Measurements from ENCODE around the gene OR51T1. TPM values are rescaled to one million over a fixed set of nuclear protein-coding genes. Genes with fewer than 3 reads are reported as not detected.
"Not testable (repeated sequence)": the region's sequence is repeated elsewhere in the genome, so short reads cannot be mapped to it uniquely, and the experiment has no call there.

OR51T1 gene, protein sequence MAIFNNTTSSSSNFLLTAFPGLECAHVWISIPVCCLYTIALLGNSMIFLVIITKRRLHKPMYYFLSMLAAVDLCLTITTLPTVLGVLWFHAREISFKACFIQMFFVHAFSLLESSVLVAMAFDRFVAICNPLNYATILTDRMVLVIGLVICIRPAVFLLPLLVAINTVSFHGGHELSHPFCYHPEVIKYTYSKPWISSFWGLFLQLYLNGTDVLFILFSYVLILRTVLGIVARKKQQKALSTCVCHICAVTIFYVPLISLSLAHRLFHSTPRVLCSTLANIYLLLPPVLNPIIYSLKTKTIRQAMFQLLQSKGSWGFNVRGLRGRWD
- not detected for total RNA-seq

GRCh38 chr11:4881860-4882500, at the start of gene OR51T1:
Gene OR51T1 (plus strand): TSS chr11:4881900. CDS start chr11:4881900, 0 bp downstream.
- no peak for DNase-seq

DNA sequence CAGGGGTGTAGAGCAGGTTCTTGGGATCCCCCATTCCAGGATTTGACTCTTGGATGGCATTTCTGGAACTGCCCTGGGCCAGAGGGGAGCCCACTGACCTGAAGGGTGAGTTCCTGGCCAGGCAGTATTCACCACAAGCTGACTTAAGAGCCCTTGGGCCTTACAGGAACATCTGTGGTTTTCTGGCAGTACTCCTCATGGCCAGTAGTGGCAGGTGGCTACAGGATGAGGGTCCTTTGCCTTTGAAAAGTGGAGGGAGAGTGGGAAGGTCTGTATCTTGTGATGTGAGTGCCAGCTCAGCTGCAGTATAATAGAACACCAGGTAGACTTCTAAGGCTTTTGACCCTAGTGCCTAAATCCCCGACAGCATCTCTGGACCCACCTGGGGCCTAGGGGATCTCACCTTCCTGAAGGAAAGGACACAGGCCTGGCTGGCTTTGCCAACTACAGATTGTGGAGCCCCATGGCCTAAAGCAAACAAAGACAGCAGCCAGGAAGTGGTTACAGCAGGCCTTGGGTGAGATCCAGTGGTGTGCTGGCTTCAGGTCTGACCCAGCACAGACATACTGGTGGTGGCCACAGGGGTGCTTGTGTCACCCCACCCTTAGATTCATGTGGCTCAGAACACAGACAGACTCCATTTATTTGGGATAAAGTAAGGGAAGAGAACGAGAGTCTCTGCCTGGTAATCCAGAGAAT, 41.7 kb upstream of the OR51T1 start:
- DNase-seq, result no peak

DNA sequence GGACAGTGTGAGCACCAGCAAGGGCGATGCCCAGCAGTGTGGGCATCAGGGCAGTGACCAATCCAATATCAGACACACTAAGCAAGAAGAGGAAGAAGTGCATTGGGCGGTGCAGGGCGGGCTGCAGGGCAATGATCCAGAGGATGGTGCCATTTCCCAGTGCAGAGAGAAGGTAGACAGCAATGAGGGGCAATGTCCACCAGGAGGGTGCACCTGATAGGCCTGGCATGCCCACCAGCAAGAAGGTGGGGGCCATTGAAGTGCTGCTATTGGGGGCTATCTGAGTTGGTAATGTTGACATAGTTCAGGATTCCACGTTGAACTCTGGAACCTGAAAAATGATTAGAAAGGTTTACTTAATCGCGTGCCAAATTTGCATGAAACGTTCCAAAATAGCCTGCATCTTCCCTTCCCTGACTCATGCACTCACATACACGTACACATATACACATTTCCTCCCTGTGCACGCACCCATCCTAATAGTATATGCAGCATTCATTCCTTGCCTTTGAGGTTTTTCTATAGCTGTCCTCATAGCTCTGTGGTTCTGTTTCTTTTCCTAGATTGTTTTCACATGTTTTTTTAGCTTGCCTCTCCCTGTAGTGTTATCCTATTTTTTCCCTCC, 32.7 kb upstream of the OR51T1 start, which contains the start of gene OR51S1:
Gene OR51S1 (minus strand): TSS at position 301 of the 625 bp plus-strand sequence. CDS start 0 bp downstream, at position 301.
- DNase-seq, result no peak

DNA sequence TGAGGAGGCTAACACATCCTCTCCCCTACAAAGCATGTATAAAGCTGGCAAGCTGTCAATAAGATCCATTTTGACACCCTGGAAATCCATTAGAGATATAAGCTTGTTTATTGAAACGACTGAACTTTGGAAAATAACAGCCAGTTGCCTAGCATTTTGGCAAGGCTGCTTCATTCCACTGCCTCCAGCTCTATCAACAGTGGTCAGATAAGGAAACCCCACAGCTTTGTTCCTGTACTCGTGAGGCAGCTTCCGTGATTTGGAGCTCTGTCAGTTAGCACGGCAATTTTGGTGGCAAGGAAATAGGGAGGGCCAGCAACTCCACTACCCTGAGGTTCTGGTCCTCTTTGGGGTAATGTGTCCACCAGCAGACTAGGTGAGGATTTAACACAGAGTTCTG, 30.7 kb upstream of the OR51T1 start:
- no peak for DNase-seq

- DNase-seq, result not testable (repeated sequence)
Observed at GRCh38 chr11:4854286-4854685, 27.4 kb upstream of the OR51T1 start.

DNA sequence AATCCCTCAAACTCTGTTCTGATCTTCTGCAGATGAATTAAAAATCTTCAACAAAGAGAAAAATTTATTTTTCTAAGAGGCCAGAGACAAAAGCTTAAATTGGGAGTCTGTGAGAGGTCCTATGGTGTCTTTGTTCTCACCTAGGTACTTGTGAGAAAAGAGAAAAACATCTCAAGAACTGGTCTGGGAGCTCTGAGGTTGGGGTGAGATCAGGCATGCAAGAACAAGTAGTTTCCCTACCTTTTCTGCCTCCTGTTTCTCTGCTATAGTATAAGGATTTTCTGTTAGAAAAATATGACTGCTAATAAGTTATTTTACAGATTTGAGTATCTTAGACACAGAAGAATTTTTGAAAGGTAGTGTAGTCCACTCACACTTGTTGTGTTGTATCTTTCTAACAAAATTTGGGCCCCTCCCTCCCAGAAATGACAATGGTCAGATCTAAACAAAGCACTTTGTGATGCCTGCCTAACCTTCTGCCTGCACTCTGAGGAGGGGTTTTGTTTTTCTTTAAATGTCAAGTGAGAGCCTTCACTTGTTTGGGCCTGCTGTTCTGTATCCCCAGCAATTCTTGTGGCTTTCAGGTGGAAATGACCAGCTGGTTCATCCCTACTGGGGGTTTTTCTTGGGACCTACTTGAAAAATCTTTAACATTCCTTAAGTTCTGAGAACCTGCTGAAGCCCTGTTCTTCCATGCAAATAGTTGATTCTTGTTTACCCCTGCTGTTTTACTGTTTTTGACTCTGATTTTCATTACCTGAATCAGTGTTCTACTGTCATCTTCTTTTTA, 19.1 kb upstream of the OR51T1 start:
- DNase-seq, result no peak

DNA sequence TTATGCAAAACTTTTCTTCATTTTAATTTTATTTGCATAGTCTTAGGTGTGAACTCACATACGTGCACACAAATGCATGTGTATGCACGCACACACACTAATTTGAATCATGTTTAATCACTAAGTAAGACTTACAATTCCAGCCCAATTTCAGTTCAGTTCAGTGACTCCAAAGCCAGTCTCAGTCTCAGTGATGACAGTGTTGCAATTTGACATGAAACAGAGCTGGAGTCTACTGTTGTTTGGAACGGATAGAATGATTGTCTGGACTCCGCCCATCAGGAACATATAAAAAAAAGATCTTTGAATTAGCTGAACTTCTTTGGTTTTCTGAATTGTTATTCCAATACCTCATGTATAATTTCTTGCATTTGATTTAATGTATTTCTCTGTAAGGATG, 17.8 kb upstream of the OR51T1 start:
- DNase-seq, result no peak

DNA sequence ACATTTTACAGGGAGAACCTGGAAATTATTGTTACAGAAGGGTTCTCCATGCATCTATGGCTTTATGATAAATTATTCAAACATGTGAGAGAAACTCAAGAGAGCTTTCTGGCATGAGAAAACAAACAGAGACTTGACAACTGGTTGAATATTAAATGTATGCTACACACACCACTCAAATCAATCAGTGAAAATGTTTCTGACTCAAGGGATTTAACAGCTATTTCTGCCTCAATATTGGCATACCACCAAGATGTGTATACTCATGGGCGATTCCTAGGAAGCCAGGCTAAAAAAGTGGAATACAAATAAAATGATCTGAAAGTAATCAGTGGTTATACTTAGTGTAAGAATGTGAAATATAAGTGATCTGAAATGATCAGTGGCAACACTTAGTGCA, 15.8 kb upstream of the OR51T1 start:
- no peak for DNase-seq

- no peak for DNase-seq
Observed at GRCh38 chr11:4881188-4881587, 512 bp upstream of the OR51T1 start.

DNA sequence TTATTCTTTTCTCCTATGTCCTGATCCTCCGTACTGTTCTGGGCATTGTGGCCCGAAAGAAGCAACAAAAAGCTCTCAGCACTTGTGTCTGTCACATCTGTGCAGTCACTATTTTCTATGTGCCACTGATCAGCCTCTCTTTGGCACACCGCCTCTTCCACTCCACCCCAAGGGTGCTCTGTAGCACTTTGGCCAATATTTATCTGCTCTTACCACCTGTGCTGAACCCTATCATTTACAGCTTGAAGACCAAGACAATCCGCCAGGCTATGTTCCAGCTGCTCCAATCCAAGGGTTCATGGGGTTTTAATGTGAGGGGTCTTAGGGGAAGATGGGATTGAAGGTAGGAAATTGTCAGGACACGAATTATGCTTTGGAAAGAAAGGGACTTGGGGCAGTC, 843 bp downstream of the OR51T1 start:
- DNase-seq, result no peak

GRCh38 chr11:4884361-4884760, 2.7 kb downstream of the OR51T1 start:
- no peak for DNase-seq

DNA sequence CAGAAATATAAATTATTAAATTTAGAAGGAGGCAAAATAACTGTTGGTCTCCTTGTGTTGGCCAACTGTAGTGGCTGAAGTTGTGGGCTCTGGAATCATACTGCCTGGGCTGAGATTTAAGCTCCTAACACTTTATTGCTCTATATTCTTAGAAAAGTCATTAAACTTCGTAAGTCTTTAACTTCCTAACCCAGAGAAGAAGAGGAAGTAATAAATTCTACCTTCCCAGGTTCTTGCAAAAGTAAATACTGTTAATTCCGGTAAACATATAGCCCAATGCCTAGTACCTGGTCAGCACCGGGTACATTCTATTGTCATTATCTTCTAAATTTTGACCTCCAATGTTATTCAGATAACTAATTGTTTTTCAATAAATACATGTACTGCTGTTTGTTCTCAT, 4.5 kb downstream of the OR51T1 start:
- no peak for DNase-seq

- no peak for DNase-seq
Observed at GRCh38 chr11:4887591-4887990, 5.9 kb downstream of the OR51T1 start.

DNA sequence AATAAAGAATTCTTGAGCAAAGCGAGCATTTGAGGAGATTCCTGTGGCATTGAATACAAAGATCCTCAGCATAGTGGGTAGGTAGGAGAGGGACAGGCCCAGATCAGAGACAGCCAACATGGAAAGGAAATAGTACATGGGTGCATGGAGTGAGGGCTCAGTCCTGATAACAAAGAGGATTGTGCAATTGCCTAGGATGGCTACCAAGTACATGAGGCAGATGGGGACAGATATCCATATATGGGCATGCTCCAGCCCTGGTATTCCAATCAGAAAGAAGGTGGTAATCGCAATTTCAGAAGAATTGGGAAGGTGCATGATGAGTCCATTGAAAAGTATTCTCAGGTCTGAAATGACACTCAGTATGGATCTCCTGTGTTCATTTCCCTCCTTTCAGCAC, 8.6 kb downstream of the OR51T1 start:
- no peak for DNase-seq

DNA sequence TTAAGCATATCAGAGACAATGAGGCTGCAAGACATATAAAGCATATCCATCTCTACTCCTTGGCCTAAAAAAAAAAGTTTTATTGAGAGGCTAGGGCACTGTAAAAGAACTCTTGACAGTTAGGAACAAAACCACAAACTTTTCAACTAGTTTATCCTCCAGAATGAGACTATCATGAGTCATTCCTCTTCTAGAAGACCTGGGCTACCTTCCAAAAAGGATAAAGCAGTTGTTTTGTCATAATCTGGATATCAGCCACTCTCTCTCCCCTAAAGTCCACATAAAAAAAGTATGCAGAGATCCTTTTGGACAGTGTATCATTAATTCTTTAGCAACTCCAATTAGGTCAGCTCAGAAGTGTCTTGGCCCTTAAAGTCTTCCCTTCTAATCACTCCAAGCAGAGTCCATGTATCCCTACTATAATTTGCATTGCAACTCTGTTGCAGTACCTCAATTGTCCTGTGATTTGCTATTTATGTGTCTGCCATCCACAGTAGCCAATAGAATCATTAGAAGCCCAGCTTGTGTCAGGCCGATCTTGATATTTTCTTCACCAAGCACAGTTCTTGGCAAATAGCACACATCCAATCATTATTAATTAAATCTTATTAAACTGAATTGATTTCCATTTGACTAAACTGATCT, 10.4 kb downstream of the OR51T1 start:
- DNase-seq, result no peak

DNA sequence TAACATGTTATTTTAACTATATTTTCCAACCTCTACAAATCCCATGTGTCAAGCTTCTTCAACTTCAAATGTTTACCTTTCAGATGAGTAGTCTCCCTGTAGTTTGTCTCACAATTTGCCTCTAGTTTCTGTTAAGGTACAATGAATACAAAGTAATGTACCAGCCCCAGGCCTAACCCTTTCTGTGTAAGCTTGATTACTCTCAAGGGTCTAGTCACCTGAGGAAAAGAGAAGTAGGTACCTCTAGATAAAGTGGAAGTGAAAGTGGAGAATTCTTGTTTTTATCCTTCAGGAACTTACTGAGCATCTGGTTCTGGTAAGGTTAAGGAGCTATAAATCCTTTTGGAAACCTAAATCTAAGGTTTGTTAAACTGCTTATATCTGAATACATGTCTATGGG, 21.8 kb downstream of the OR51T1 start, which contains the start of gene OR51A7:
Gene OR51A7 (plus strand): TSS at position 300 of the 400 bp plus-strand sequence. CDS start 3,587 bp downstream, outside the sequence.
- DNase-seq, result no peak

GRCh38 chr11:4916581-4916980, 34.9 kb downstream of the OR51T1 start:
- no peak for DNase-seq

- no peak for DNase-seq
Observed at GRCh38 chr11:4919250-4919649, 37.5 kb downstream of the OR51T1 start, which contains the start of gene OR51G2. Gene OR51G2 (minus strand): TSS chr11:4919350. CDS start chr11:4915663, 3,687 bp downstream.

DNA sequence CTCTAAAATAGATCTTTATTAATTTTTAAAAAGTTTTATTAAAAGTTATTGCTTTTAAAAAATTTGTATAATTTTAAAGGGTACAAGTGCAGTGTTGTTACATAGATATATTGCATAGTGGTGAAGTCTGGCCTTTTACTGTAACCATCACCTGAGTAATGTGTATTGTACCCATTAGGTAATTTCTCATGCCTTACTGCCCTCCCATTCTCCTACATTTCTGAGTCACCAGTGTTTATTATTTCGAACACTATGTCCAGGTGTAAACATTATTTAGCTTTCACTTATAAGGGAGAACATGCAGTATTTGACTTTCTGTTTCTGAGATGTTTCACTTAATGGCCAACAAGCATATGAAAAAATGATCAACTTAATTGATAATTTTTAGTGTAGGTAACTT, 40.1 kb downstream of the OR51T1 start:
- DNase-seq, result no peak

DNA sequence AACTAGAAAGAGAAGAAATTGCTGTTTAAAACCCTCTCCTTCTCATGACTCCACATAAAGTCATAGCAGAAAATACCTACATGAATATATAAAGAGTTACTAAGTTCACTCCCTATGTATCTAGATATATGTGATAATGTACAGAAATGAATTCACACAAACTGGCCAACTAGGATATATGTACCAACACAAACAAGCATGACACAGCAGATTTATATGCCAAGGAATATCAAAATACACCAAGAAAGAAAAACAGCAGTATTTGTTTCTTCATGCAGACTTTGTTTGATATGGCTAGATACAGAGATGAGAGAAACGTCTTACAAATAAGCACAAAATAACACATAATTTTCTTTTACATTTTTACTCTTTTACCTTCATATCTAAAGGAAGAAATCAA, 40.6 kb downstream of the OR51T1 start:
- no peak for DNase-seq

DNA sequence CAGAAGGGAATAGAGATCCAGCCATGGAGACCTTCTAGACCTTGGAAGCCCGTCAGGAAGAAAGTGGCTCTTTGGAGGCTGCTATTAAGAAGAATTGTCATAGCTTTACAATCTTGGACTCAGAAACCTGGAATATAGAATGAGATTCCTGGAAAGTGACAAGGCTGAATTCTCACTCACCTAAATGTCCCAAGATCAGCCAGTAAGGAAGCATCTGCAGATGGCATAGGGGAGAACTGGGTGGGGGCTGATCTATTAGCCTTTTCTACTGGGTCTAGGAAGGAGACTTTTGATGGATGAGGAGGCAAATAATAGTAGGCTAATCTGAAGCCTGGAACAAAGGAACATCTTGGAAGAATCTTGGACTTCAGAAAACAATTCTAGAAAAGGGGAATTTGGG, 42.5 kb downstream of the OR51T1 start, which contains the start of gene OR51G1:
Gene OR51G1 (minus strand): TSS at position 101 of the 400 bp plus-strand sequence. CDS start 0 bp downstream, at position 101.
- no peak for DNase-seq

GRCh38 chr11:4926608-4927007, 44.9 kb downstream of the OR51T1 start:
- no peak for DNase-seq
